ENCODE results near the gene C19orf53. TPM values are rescaled to one million over a fixed set of nuclear protein-coding genes. Genes with fewer than 3 reads are reported as not detected.
"Not testable (repeated sequence)": the region's sequence is repeated elsewhere in the genome, so short reads cannot be mapped to it uniquely, and the experiment has no call there.

C19orf53 gene
- total RNA-seq, 2 donors from 2014 or later, result 62.4 to 73.0 TPM

DNA sequence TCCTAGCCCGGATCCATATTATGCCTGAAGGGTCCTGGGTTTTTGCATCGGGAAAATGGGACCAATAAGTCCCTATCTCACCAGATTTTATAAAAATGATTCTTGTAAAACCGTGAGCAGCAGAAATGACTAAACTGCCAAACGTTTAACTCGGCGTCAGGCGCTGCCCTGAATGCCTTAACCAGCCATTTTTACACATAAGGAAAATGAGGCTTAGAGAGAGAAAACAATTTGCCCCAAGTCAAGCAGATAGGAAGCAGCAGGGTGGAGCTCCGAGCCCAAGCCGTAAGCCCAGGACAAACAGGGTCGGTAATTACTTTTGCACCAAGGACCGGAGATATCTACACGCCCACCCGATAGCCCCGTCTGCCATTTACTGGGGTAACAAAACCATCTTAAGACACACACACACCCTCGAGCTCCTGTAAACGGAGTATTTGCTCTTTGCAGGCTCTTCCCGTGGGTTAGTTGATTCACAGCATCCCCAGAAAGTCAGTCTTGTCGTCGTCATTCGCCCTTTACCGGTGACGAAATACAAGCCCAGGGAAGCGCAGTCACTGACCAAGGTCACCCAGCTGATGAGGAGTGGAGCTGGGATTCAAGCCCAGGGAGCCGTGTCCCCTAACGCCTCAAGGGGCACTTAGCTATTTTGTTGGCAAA is 26.0 kb upstream of the C19orf53 start:
- no peaks in the 10 kb centered on the region for H3K36me3 Mint-ChIP-seq (ENCODE audit: low read depth)
- peak overlapping the region; percentile 89 for H3K4me3 Mint-ChIP-seq
- no peaks in the 10 kb centered on the region for H3K27me3 Mint-ChIP-seq
- peak overlapping the region; percentile 90 for H3K27ac Mint-ChIP-seq
- no peak for DNase-seq
- ATAC-seq, result peak; percentile 10
- H3K9me3 ChIP-seq (ENCODE audit: control insufficient read depth, low read length, poor library complexity, severe bottlenecking), result no peaks in the 10 kb centered on the region
- H3K4me1 Mint-ChIP-seq, result peaks cover 13% of the 10 kb centered on the region

DNA sequence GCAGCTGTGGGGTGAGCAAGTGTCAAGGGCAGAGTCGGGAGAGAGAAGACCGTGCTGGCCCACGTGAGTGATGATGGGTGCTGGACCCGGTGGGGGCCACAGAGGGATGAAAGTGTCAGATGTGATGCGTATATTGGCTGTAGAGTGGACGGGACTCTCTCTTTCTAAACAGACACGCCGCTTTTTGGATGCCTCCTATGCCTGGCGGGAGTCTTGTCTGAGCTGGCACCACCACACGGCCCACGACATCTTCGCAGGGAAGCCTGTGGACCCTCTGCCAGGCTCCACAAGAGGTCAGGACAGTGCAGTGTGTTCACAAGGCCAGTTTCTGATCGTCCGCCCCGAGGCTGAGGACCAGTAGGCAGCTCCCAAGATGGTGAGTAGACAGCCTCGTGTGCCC is 22.8 kb upstream of the C19orf53 start:
- Mint-ChIP-seq H3K27me3 (no peaks in the 10 kb centered on the region), H3K4me1 (peaks cover 13% of the 10 kb centered on the region), H3K36me3 (ENCODE audit: low read depth) (peaks cover 3% of the 10 kb centered on the region), H3K4me3 (no peak overlapping the region), H3K27ac (no peak overlapping the region)
- no peak for DNase-seq
- H3K9me3 ChIP-seq (ENCODE audit: control insufficient read depth, low read length, poor library complexity, severe bottlenecking), result no peaks in the 10 kb centered on the region
- ATAC-seq, result no peak

DNA sequence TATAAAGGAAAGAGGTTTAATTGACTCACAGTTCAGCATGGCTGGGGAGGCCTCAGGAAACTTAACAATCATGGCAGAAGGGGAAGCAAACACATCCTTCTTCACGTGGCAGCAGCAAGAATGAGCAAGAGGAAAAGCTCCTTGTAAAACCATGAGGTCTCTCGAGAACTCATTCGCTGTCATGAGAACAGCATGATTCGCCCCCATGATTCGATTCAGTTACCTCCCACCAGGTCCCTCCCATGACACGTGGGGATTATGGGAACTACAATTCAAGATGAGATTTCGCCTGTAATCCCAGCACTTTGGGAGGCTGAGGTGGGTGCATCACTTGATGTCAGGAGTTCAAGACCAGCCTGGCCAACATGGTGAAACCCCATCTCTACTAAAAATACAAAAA is 20.6 kb upstream of the C19orf53 start:
- DNase-seq; H3K9me3 ChIP-seq (ENCODE audit: control insufficient read depth, low read length, poor library complexity, severe bottlenecking); H3K27ac Mint-ChIP-seq; H3K4me3 Mint-ChIP-seq; H3K36me3 Mint-ChIP-seq (ENCODE audit: low read depth); ATAC-seq; H3K27me3 Mint-ChIP-seq: not testable (repeated sequence)
- H3K4me1 Mint-ChIP-seq, result peaks cover 13% of the 10 kb centered on the region

DNA sequence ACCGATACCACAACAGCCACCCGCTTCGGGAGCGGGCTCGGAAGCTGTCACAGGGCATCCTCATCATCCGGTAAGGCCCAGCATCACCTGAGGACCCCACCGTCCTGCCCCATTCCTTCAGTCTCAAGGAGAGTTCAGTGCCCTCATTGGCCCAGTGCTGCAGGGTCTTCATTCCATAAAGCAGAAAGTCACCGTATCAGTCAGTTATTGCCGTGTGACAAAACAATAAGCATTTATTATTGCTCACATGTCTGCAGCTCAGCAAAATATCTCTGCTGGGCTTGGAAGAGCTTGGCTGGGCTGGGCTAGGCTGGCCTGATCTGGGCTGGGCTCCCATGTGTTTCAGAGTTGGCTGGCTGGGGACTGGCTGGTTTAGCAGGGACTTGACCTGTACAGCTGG is 18.0 kb upstream of the C19orf53 start:
- Mint-ChIP-seq H3K4me1 (peaks cover 3% of the 10 kb centered on the region), H3K27me3 (no peaks in the 10 kb centered on the region), H3K36me3 (ENCODE audit: low read depth) (peaks cover 9% of the 10 kb centered on the region), H3K27ac (no peak overlapping the region), H3K4me3 (no peak overlapping the region)
- no peaks in the 10 kb centered on the region for H3K9me3 ChIP-seq (ENCODE audit: control insufficient read depth, low read length, poor library complexity, severe bottlenecking)
- no peak for DNase-seq
- no peak for ATAC-seq

DNA sequence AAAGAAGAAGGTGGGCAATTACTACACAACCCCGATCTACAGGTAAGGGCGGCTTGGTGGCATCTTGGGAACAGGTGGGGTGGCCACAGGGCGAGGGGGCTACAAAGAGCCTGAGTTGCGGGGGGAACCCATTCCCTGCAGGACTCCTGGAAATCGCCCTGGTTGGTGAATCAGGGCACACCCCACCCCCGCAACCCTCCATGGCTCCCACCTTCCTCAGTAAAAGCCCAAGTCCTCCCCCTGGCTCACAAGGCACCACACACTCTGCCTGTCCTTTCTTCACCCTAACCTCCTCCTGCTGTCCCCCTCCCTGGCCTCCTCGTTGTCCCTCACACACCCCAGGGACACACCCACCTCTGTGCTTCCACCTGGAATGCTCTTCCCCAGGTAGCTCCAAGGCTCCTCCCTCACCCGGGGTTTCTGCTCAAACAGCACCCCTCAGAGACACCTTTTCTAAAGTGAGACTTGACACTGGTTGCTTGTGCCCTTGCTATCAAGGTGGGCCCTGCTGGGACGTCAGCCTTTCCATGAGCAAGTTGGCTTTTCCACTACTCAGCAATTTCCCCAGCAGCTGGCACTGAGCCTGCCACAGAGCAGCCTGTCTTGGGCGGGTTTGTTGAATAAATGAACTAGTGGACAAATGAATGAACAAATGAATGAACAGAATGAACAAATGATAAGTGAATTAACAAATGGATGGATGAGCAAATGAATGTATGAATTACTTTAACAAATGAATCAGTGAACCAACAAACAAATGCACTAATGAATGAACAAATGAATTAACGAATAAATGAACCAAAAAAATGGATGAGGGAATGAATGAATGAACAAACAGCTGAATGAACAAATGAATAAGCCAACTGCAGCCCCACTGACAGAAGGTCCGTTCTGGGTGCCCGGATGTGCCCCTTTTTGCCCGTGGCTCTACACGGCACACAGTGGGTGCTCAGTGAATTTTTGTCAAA is 16.2 kb upstream of the C19orf53 start:
- Mint-ChIP-seq H3K27ac (no peak overlapping the region), H3K4me1 (peaks cover 4% of the 10 kb centered on the region), H3K27me3 (no peaks in the 10 kb centered on the region), H3K36me3 (ENCODE audit: low read depth) (peaks cover 9% of the 10 kb centered on the region), H3K4me3 (no peak overlapping the region)
- DNase-seq, result no peak
- no peak for ATAC-seq
- no peaks in the 10 kb centered on the region for H3K9me3 ChIP-seq (ENCODE audit: control insufficient read depth, low read length, poor library complexity, severe bottlenecking)

DNA sequence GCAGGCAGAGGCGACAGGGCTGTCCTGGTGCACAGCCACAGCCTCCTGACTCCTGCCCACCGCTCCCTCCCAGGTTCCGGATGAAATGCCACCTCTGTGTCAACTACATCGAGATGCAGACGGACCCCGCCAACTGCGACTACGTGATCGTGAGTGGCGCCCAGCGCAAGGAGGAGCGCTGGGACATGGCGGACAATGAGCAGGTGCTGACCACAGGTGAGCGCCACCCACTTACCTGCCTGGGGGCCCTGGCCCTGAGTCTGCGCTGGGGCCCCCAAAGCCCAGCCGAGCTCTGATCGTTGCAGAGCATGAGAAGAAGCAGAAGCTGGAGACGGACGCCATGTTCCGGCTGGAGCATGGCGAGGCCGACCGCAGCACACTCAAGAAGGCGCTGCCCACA is 15.5 kb upstream of the C19orf53 start:
- ATAC-seq (no peak), DNase-seq (no peak)
- no peaks in the 10 kb centered on the region for H3K9me3 ChIP-seq (ENCODE audit: control insufficient read depth, low read length, poor library complexity, severe bottlenecking)
- Mint-ChIP-seq H3K4me3 (no peak overlapping the region), H3K27me3 (no peaks in the 10 kb centered on the region), H3K4me1 (peaks cover 5% of the 10 kb centered on the region), H3K36me3 (ENCODE audit: low read depth) (peaks cover 9% of the 10 kb centered on the region), H3K27ac (no peak overlapping the region)

DNA sequence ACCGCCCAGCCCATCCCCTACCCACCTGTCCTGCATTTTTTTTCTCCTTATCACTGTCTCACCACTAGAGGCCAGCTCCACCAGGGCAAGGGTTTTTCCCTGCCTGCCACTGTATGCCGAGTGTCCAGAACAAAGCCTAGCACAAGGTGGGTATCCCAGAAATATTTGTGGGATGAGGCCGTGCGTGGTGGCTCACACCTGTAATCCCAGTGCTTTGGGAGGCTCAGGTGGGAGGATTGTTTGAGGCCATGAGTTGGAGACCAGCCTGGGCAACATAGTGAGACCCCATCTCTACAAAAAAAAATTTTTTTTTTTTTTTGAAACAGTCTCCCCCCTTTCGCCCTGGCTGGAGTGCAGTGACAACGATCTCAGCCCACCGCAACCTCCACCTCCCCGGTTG is 12.8 kb upstream of the C19orf53 start:
- ATAC-seq, result no peak

DNA sequence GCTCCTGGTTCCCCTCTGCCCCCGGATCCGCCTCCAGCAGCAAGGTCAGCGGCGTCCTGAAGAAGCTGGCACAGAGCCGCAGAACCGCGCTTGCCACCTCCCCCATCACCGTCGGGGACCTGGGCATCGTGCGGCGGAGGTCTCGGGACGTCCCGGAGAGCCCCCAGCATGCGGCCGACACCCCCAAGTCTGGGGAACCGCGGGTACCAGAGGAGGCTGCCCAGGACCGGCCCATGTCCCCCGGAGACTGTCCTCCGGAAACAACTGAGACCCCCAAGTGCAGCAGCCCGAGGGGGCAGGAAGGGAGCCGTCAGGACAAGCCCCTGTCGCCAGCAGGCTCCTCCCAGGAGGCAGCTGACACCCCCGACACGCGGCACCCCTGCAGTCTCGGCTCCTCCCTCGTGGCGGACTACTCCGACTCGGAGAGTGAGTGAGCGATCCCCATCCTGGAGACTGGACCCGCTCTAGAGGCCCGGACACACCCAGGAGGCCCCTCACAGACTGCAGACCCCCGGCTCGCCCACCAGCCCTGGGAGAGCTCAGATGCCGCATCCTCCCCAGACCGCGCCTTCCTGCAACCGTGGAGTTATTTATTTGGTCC is 11.5 kb upstream of the C19orf53 start:
- ATAC-seq (no peak), DNase-seq (no peak)
- peaks cover 15% of the 10 kb centered on the region for H3K4me1 Mint-ChIP-seq
- H3K27ac Mint-ChIP-seq, result no peak overlapping the region
- H3K4me3 Mint-ChIP-seq, result no peak overlapping the region
- no peaks in the 10 kb centered on the region for H3K9me3 ChIP-seq (ENCODE audit: control insufficient read depth, low read length, poor library complexity, severe bottlenecking)
- no peaks in the 10 kb centered on the region for H3K27me3 Mint-ChIP-seq
- peaks cover 6% of the 10 kb centered on the region for H3K36me3 Mint-ChIP-seq (ENCODE audit: low read depth)

More for the DNA sequence above, 12.8 kb upstream of the C19orf53 start:
- Mint-ChIP-seq H3K36me3 (ENCODE audit: low read depth) (peaks cover 6% of the 10 kb centered on the region), H3K4me1 (peaks cover 15% of the 10 kb centered on the region), H3K27me3 (no peaks in the 10 kb centered on the region), H3K4me3 (no peak overlapping the region), H3K27ac (no peak overlapping the region)
- DNase-seq, result no peak
- no peaks in the 10 kb centered on the region for H3K9me3 ChIP-seq (ENCODE audit: control insufficient read depth, low read length, poor library complexity, severe bottlenecking)

DNA sequence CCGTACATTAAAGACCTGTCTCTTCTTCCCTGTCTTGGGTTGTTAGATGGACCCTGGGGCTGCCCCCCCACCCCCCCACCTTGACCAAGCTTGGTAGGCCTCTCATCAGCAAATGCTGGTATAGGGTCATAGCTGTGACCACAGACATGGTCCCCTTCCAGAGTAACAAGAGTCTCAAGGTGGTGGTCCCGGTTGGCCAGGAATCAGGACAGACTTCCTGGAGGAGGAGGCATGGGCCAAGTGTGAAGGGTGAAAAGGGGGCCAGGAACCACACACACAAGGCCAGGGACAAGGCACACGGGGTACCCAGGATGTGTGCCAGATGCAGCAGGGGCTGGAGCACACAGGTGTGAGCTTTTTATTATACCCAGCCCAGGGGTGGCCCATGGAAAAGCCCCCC is 11.0 kb upstream of the C19orf53 start:
- Mint-ChIP-seq H3K36me3 (ENCODE audit: low read depth) (peaks cover 2% of the 10 kb centered on the region), H3K4me3 (peak overlapping the region; percentile 80), H3K27ac (peak overlapping the region; percentile 14), H3K27me3 (no peaks in the 10 kb centered on the region), H3K4me1 (peaks cover 14% of the 10 kb centered on the region)
- DNase-seq, result no peak
- no peak for ATAC-seq
- H3K9me3 ChIP-seq (ENCODE audit: control insufficient read depth, low read length, poor library complexity, severe bottlenecking), result no peaks in the 10 kb centered on the region

DNA sequence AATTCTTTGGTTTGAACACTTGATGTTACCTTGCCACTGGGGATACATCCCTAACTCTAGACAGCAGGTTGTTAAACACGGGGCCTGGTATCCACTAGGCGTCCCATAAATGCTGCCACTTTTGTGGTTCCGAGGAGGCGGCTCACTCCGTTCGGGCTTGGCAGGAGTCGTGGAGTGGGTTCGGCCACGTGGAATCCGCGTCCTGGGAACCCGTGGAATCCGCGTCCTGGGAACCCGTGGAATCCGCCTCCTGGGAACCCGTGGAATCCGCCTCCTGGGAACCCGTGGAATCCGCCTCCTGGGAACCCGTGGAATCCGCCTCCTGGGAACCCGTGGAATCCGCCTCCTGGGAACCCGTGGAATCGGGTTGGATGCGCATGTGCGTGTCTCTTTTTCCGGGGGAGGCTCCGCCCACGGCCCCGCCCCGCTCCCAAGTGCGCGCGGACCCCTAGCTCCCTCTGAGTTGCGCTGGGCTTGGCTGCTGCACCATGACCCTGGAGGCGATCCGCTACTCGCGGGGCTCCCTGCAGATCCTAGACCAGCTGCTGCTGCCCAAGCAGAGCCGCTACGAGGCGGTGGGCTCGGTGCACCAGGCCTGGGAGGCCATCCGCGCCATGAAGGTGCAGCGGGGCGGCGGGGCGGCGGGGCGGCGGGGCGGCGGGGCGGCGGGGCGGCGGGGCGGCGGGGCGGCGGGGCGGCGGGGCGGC is 10.0 kb upstream of the C19orf53 start, which contains the start of gene MRI1:
MRI1 (plus strand) TSS at position 422 of the 707 bp plus-strand sequence; CDS start at position 489, 67 bp downstream.
- Mint-ChIP-seq H3K4me1 (peaks cover 14% of the 10 kb centered on the region), H3K27me3 (no peaks in the 10 kb centered on the region), H3K27ac (peak within 1 kb of the TSS; percentile 88), H3K36me3 (ENCODE audit: low read depth) (no peaks in the 10 kb centered on the region), H3K4me3 (peak within 1 kb of the TSS; percentile 93)
- DNase-seq (peak in 2 of 3 donors; percentile 53 to 57), ATAC-seq (peak; percentile 84)
- H3K9me3 ChIP-seq (ENCODE audit: control insufficient read depth, low read length, poor library complexity, severe bottlenecking), result no peaks in the 10 kb centered on the region

DNA sequence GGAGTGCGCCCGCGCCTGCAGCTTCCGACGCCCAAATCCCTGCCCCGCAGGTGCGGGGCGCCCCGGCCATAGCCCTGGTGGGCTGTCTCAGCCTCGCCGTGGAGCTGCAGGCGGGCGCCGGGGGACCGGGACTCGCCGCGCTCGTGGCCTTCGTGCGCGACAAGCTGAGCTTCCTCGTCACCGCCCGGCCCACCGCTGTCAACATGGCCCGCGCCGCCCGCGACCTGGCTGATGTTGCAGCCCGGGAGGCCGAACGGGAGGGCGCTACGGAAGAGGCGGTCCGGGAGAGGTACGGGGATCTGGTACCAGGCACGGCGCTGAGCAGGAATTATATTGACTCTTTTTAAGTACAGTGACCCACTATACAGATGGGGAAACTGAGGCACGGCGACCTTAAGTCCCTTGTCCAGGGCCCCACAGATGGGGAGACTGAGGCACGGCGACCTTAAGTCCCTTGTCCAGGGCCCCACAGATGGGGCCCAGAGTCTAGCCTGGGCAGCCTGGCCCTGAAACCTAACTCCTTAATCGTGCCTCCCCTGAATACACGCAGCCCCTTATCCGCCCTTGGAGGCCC is 9.3 kb upstream of the C19orf53 start:
- peaks cover 14% of the 10 kb centered on the region for H3K4me1 Mint-ChIP-seq
- peak overlapping the region; percentile 88 for H3K27ac Mint-ChIP-seq
- H3K4me3 Mint-ChIP-seq, result peak overlapping the region; percentile 93
- H3K27me3 Mint-ChIP-seq, result no peaks in the 10 kb centered on the region
- DNase-seq (peak; percentile 23 to 29 (median 24)), ATAC-seq (peak; percentile 74)
- no peaks in the 10 kb centered on the region for H3K9me3 ChIP-seq (ENCODE audit: control insufficient read depth, low read length, poor library complexity, severe bottlenecking)
- no peaks in the 10 kb centered on the region for H3K36me3 Mint-ChIP-seq (ENCODE audit: low read depth)

DNA sequence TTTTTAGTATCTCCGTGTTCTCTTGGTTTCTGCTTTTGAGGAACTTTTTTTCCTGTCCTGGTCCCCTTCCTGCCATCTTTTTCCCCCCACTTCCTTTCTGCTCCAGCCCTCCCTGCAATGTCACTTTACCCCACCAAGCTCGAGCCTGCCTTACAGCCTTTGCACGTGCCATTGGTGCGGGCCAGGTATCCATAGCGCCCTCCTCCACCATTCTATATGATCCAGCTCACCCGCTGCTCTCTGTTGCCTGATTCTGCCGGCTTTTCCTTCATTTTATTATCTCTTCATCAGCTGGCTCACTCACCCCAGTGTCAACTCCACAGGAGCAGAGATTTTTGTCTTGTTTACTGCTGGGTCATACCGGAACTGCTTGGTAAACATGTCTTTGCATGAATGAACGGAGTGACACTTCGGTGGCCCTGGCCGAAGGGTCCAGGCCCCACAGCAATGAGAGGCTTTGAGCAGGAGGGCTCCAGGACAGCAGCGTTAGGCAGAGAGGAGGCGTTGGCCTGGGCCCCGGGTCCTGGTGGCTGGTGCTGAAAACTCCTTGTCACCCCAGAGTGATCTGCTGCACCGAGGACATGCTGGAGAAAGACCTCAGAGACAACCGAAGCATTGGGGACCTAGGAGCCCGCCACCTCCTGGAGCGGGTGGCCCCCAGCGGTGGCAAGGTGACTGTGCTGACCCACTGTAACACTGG is 8.7 kb upstream of the C19orf53 start:
- Mint-ChIP-seq H3K36me3 (ENCODE audit: low read depth) (no peaks in the 10 kb centered on the region), H3K4me1 (peaks cover 14% of the 10 kb centered on the region), H3K27me3 (no peaks in the 10 kb centered on the region), H3K4me3 (peak overlapping the region; percentile 93), H3K27ac (peak overlapping the region; percentile 88)
- ATAC-seq (no peak), DNase-seq (no peak)
- H3K9me3 ChIP-seq (ENCODE audit: control insufficient read depth, low read length, poor library complexity, severe bottlenecking), result no peaks in the 10 kb centered on the region

Data from T-helper 17 cell (primary cell).